ENCODE data around the gene PRKCZ. TPM values are rescaled to one million over a fixed set of nuclear protein-coding genes. Genes with fewer than 3 reads are reported as not detected.

The PRKCZ gene
- total and polyA plus RNA-seq, 9 of the 15 experiments (the other 6 are each of a cell fraction or from before 2014, with no cell fraction given), result 0.07 to 3.1 (median 1.3) TPM

DNA sequence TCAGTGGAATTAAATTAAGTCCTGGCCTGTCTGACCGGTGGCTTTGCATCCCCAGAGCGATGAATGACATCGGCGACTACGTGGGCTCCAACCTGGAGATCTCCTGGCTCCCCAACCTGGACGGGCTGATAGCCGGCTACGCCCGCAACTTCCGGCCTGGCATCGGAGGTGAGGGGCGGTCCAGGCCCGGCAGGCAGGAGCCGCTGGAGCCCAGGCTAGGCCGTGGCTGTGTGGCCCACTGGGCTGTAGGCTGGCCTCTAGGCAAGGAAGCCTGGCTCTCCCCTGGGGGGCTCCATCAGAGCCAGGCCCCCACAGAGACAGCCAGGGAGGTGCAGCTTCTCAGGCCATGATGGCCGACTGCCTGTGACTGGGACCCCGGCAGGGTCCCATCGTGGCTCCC, 25.3 kb upstream of the PRKCZ start:
- Histone ChIP-seq H3K79me2 (ENCODE audit: control insufficient read depth, insufficient read depth, low read length) (no peaks in the 10 kb centered on the region), H2AFZ (ENCODE audit: low read depth, low read length) (no peak overlapping the region), H3K9ac (ENCODE audit: insufficient read depth in 1 of 2, low read depth in 2 of 2, low read length in 2 of 2) (no peak overlapping the region; a peak in 1 of 4 replicates), H3K4me3 (no peak overlapping the region), H4K20me1 (replicated peaks; ENCODE audit: control insufficient read depth, insufficient read depth, low read length) (peaks cover 25% of the 10 kb centered on the region), H3K4me2 (ENCODE audit: insufficient read depth, low read length) (no peak overlapping the region), H3K9me1 (ENCODE audit: control insufficient read depth, insufficient read depth, low read length) (no peaks in the 10 kb centered on the region), H3K4me1 (replicated peaks in 1 of 2; ENCODE audit: control insufficient read depth in 2 of 2, insufficient read depth in 2 of 2, low read length in 2 of 2) (peaks cover 0 to 30% of the 10 kb centered on the region in 2 experiments; a peak in 2 of 5 replicates), H3K9me3 (replicated peaks; ENCODE audit: control insufficient read depth, insufficient read depth, low read depth, low read length) (no peaks in the 10 kb centered on the region), H3K27ac (ENCODE audit: extremely low read depth, low read depth, low read length) (no peak overlapping the region), H3K27me3 (ENCODE audit: control insufficient read depth in 2 of 2, insufficient read depth in 2 of 2, low read length in 2 of 2) (peaks cover 75 to 100% of the 10 kb centered on the region in 2 experiments), H3K36me3 (ENCODE audit: control insufficient read depth, insufficient read depth, low read length) (no peaks in the 10 kb centered on the region)
- POLR2A ChIA-PET, result interaction anchor here (0.6 kb wide), 2 partner anchors 9 to 427 kb away, joined by 3 to 4 read pairs; no protein-coding TSS in a partner anchor
- ATAC-seq (no peak), DNase-seq (ENCODE audit: extremely low read depth in 1 of 4, low spot score in 3 of 4) (no peak), FAIRE-seq (no peak)
- in situ Hi-C loops (cut with MboI), result no loop called here
- CTCF ChIA-PET (ENCODE audit: low intra/inter-chr PET ratio), result no interaction called here
- WGBS (ENCODE audit: insufficient coverage, low coverage, missing lambda C conversion rate), result 4% methylated on average over 18 of the region's 18 CpGs
- TF ChIP-seq C11orf30 (IDR thresholded peaks at IDR 0.05; ENCODE audit: low read depth) (no peak), SPI1 (IDR thresholded peaks at IDR 0.05; ENCODE audit: borderline replicate concordance, low read depth, low read length) (no peak), SMARCB1 (IDR thresholded peaks at IDR 0.05; ENCODE audit: insufficient read length, low read depth) (no peak), BCL6 (CRISPR knock-in tag; IDR thresholded peaks at IDR 0.05) (no peak), ZEB2 (IDR thresholded peaks at IDR 0.05) (no peak), KLF13 (tag; IDR thresholded peaks at IDR 0.05; ENCODE audit: borderline replicate concordance, low read depth) (no peak), JUNB (CRISPR knock-in tag; conservative IDR thresholded peaks at IDR 0.05) (no peak), ZNF224 (CRISPR knock-in tag; IDR thresholded peaks at IDR 0.05) (no peak)
- TF ChIP-seq, protein P1, sequence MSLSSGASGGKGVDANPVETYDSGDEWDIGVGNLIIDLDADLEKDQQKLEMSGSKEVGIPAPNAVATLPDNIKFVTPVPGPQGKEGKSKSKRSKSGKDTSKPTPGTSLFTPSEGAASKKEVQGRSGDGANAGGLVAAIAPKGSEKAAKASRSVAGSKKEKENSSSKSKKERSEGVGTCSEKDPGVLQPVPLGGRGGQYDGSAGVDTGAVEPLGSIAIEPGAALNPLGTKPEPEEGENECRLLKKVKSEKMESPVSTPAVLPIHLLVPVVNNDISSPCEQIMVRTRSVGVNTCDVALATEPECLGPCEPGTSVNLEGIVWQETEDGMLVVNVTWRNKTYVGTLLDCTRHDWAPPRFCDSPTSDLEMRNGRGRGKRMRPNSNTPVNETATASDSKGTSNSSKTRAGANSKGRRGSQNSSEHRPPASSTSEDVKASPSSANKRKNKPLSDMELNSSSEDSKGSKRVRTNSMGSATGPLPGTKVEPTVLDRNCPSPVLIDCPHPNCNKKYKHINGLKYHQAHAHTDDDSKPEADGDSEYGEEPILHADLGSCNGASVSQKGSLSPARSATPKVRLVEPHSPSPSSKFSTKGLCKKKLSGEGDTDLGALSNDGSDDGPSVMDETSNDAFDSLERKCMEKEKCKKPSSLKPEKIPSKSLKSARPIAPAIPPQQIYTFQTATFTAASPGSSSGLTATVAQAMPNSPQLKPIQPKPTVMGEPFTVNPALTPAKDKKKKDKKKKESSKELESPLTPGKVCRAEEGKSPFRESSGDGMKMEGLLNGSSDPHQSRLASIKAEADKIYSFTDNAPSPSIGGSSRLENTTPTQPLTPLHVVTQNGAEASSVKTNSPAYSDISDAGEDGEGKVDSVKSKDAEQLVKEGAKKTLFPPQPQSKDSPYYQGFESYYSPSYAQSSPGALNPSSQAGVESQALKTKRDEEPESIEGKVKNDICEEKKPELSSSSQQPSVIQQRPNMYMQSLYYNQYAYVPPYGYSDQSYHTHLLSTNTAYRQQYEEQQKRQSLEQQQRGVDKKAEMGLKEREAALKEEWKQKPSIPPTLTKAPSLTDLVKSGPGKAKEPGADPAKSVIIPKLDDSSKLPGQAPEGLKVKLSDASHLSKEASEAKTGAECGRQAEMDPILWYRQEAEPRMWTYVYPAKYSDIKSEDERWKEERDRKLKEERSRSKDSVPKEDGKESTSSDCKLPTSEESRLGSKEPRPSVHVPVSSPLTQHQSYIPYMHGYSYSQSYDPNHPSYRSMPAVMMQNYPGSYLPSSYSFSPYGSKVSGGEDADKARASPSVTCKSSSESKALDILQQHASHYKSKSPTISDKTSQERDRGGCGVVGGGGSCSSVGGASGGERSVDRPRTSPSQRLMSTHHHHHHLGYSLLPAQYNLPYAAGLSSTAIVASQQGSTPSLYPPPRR (CRISPR knock-in tag; IDR thresholded peaks at IDR 0.05; ENCODE audit: borderline replicate concordance), result no peak
- intact Hi-C loops (cut with micrococcal nuclease), result no loop called here
- no TSS peak for BruUV-seq (replicated peaks)
